K562 (cell line): ENCODE results near the gene CLCN4. TPM values are rescaled to one million over a fixed set of nuclear protein-coding genes. Genes with fewer than 3 reads are reported as not detected.

Experiments used
- ATAC-seq: fragments of 200-7000 bp; cut with Tn5 transposase; 3 replicates; pipeline ENCODE4 v1.9.1; 2020; ENCODE audit warnings: moderate library complexity
- BruUV-seq: library from RNA; stranded (reverse); fragments of 400-500 nt; replicated peaks from 2 replicates; lab custom pipeline; 2021; lab: Mats Ljungman, UMichigan
- CTCF ChIA-PET: fragments of 300-600 bp; formaldehyde crosslinking; extraction: SDS; loops from one replicate; lab custom pipeline; 2021; ENCODE audit warnings: low intra/inter-chr PET ratio; lab: Yijun Ruan, JAX
- POLR2A ChIA-PET: fragments of 300-600, 350-650 bp; sonication (Branson Sonifier 250); formaldehyde crosslinking; extraction: SDS; loops from one replicate; lab custom pipeline; 2021; ENCODE audit warnings: antibody characterized with exemption, inconsistent platforms; lab: Yijun Ruan, JAX
- DNase-seq, 4 experiments: peaks; one replicate each; pipeline versions ENCODE4 v3.0.0 to v3.0.0-alpha.2; 2011 to 2018; ENCODE audit warnings: low spot score in 3 of 4, mixed read lengths in 3 of 4; ENCODE audit errors: extremely low read depth in 1 of 4
- FAIRE-seq: peaks from 2 replicates; lab custom pipeline; 2011; peaks lifted over from hg19 to GRCh38; lab: Jason Lieb, UNC
- H2AFZ ChIP-seq: 2 replicates; pipeline ENCODE4 v1.6.0; 2011; ENCODE audit warnings: low read depth, low read length, control low read depth, inconsistent platforms
- H3K27ac ChIP-seq: fragments of 200-600 bp; 3 replicates; pipeline ENCODE4 v1.8.0; 2011; ENCODE audit warnings: low read depth, mild to moderate bottlenecking, control low read depth, inconsistent platforms, low read length, moderate library complexity, mixed read lengths; ENCODE audit errors: extremely low read depth
- H3K27me3 ChIP-seq, 2 experiments: fragments of 300-600 bp in 1 of 2; 2 replicates in 1 of 2; 3 replicates in 1 of 2; pipeline versions ENCODE4 v1.6.0 to v1.8.0; 2011; ENCODE audit warnings: inconsistent platforms in 2 of 2, low read length in 2 of 2, mild to moderate bottlenecking in 1 of 2, mixed read lengths in 1 of 2, moderate library complexity in 1 of 2; ENCODE audit not compliant: control insufficient read depth in 2 of 2, insufficient read depth in 2 of 2
- H3K36me3 ChIP-seq: fragments of 300-600 bp; 3 replicates; pipeline ENCODE4 v1.8.0; 2011; ENCODE audit warnings: mild to moderate bottlenecking, low read length, inconsistent platforms; ENCODE audit not compliant: control insufficient read depth, insufficient read depth
- H3K4me1 ChIP-seq, 2 experiments: fragments of 200-600 bp in 1 of 2; replicated peaks in 1 of 2; 2 replicates in 1 of 2; 3 replicates in 1 of 2; pipeline versions ENCODE4 v1.5.1 to v1.8.0; 2011; ENCODE audit warnings: inconsistent platforms in 2 of 2, low read length in 2 of 2, mild to moderate bottlenecking in 1 of 2, mixed read lengths in 1 of 2, moderate library complexity in 1 of 2; ENCODE audit not compliant: control insufficient read depth in 2 of 2, insufficient read depth in 2 of 2
- H3K4me2 ChIP-seq: 2 replicates; pipeline ENCODE4 v1.6.1; 2011; ENCODE audit warnings: low read length, control low read depth, inconsistent platforms, mixed read lengths; ENCODE audit not compliant: insufficient read depth
- H3K4me3 ChIP-seq: fragments of 200-600 bp; sonication (generic), shearing (Covaris generic); 2 replicates; pipeline ENCODE4 v1.5.1; 2016; ENCODE audit warnings: control low read depth, inconsistent platforms
- H3K79me2 ChIP-seq: fragments of 200-600 bp; 3 replicates; pipeline ENCODE4 v1.8.0; 2011; ENCODE audit warnings: low read length, inconsistent platforms; ENCODE audit not compliant: control insufficient read depth, insufficient read depth
- H3K9ac ChIP-seq, 2 experiments: 2 replicates each; pipeline versions ENCODE4 v1.6.0 to v1.6.1; 2011; ENCODE audit warnings: low read depth in 2 of 2, low read length in 2 of 2, control low read depth in 1 of 2, inconsistent platforms in 1 of 2, mild to moderate bottlenecking in 1 of 2, mixed read lengths in 1 of 2; ENCODE audit not compliant: insufficient read depth in 1 of 2
- H3K9me1 ChIP-seq: one replicate; pipeline ENCODE4 v1.6.0; 2011; ENCODE audit warnings: inconsistent platforms, mild to moderate bottlenecking, low read length, moderate library complexity; ENCODE audit not compliant: control insufficient read depth, insufficient read depth
- H3K9me3 ChIP-seq: replicated peaks from 2 replicates; pipeline ENCODE4 v1.5.1; 2011; ENCODE audit warnings: low read depth, low read length, inconsistent platforms; ENCODE audit not compliant: control insufficient read depth, insufficient read depth
- H4K20me1 ChIP-seq: replicated peaks from 2 replicates; pipeline ENCODE4 v1.6.1; 2011; ENCODE audit warnings: low read length, inconsistent platforms, mixed read lengths; ENCODE audit not compliant: control insufficient read depth, insufficient read depth
- ARID1B ChIP-seq: fragments of 450-650 bp; IDR thresholded peaks from 2 replicates; pipeline ENCODE4 v1.6.1; 2016; ENCODE audit warnings: antibody characterized with exemption, mild to moderate bottlenecking, inconsistent platforms
- ARNT ChIP-seq, 2 experiments: fragments of 450-650 bp; IDR thresholded peaks; 2 replicates each; pipeline ENCODE4 v1.6.1; 2016; ENCODE audit warnings: mild to moderate bottlenecking in 1 of 2
- ATF1 ChIP-seq, 2 experiments: fragments of 450-650 bp in 1 of 2; IDR thresholded peaks; 2 replicates each; pipeline ENCODE4 v1.6.1; 2016; ENCODE audit warnings: missing compliant biosample characterization in 1 of 2, missing genetic modification characterization in 1 of 2
- ETS2 ChIP-seq: IDR thresholded peaks from 2 replicates; pipeline ENCODE4 v1.6.1; 2016; ENCODE audit warnings: borderline replicate concordance, missing genetic modification characterization, mild to moderate bottlenecking, moderate library complexity, missing compliant biosample characterization; ENCODE audit not compliant: poor library complexity, severe bottlenecking
- FOSL1 ChIP-seq: fragments of 200-800 bp; sonication (Bioruptor generic); conservative IDR thresholded peaks from 2 replicates; pipeline ENCODE4 v1.6.1; 2016; ENCODE audit warnings: missing genetic modification characterization, missing compliant biosample characterization
- FOXP1 ChIP-seq: sonication (generic); formaldehyde crosslinking; IDR thresholded peaks from 2 replicates; pipeline ENCODE4 v1.8.0; 2022; ENCODE audit warnings: mild to moderate bottlenecking, missing genetic modification reagents
- HDAC3 ChIP-seq: fragments of 450-650 bp; IDR thresholded peaks from 2 replicates; pipeline ENCODE4 v1.6.1; 2018; ENCODE audit warnings: borderline replicate concordance, mild to moderate bottlenecking, moderate library complexity; ENCODE audit not compliant: partially characterized antibody
- HNRNPLL ChIP-seq: fragments of 200-400 bp; formaldehyde crosslinking; IDR thresholded peaks from 2 replicates; pipeline ENCODE4 v1.6.1; 2017; ENCODE audit warnings: low read length, low read depth, mild to moderate bottlenecking; ENCODE audit not compliant: poor library complexity, severe bottlenecking
- KDM4B ChIP-seq, 2 experiments: fragments of 450-650 bp in 1 of 2; sonication (generic) in 1 of 2; IDR thresholded peaks; 2 replicates each; pipeline ENCODE4 v1.6.1; 2016 to 2017; ENCODE audit warnings: borderline replicate concordance in 2 of 2, antibody characterized with exemption in 1 of 2, low read depth in 1 of 2, mild to moderate bottlenecking in 1 of 2
- MEF2D ChIP-seq: conservative IDR thresholded peaks from 2 replicates; pipeline ENCODE4 v1.6.1; 2016; ENCODE audit warnings: low read depth, missing genetic modification characterization, missing compliant biosample characterization
- MYNN ChIP-seq, 2 experiments: sonication (generic); formaldehyde crosslinking in 1 of 2; IDR thresholded peaks; 2 replicates each; pipeline versions ENCODE4 v1.5.0 to v1.6.1; 2016 to 2020; ENCODE audit warnings: antibody characterized with exemption in 1 of 2, missing genetic modification reagents in 1 of 2
- TRIM28 ChIP-seq: fragments of 450-650 bp; IDR thresholded peaks from 2 replicates; pipeline ENCODE4 v1.6.1; 2017
- ZNF140 ChIP-seq: fragments of 250-450 bp; sonication (Bioruptor Pico); IDR thresholded peaks from 2 replicates; pipeline ENCODE4 v1.8.0; 2021; ENCODE audit warnings: moderate library complexity, mild to moderate bottlenecking, inconsistent platforms
- ZNF384 ChIP-seq: IDR thresholded peaks from 2 replicates; pipeline ENCODE4 v1.6.1; 2012; ENCODE audit warnings: low read depth, low read length, improper control_type of control experiment
- ZNF436 ChIP-seq: fragments of 250-450, 450-650 bp; sonication (Bioruptor Pico); formaldehyde crosslinking; IDR thresholded peaks from 2 replicates; pipeline ENCODE4 v1.7.0; 2020; ENCODE audit warnings: mild to moderate bottlenecking
- WGBS: fragments of 100-300 bp; shearing (Covaris generic); methylation state at CpG from one replicate; pipeline ENCODE4 v1.1.6; 2016; ENCODE audit warnings: low coverage, mixed read lengths; ENCODE audit not compliant: insufficient coverage; ENCODE audit errors: missing lambda C conversion rate; 5-methylcytosine and 5-hydroxymethylcytosine counted together
- in situ Hi-C: fragments of 300-500 bp; cut with MboI; formaldehyde crosslinking; loops from 4 replicates; pipeline ENCODE4 v1.15.0; 2018; ENCODE audit warnings: inconsistent platforms, mixed read lengths
- intact Hi-C: fragments of 100-400 bp; cut with micrococcal nuclease; formaldehyde crosslinking; loops from 2 replicates; pipeline ENCODE4 v1.14.2; 2022
- polyA plus RNA-seq, 8 experiments: library from polyadenylated mRNA; depleted of rRNA in 4 of 8; stranded (reverse) in 5 of 8; unstranded in 3 of 8; fragments of >200 nt; fragmentation: Nextera tagmentation in 2 of 8; fragmentation: Illumina TruSeq in 1 of 8; extraction: Ambion mirVana in 2 of 8; extraction: Trizol in 1 of 8; gene quantifications; 2 replicates each; pipeline versions ENCODE4 v1.2.1 to v1.2.3, GENCODE V29; 2011 to 2014; ENCODE audit warnings: inconsistent platforms in 1 of 8, missing spikeins in 1 of 8
- total RNA-seq, 7 experiments: library from RNA; depleted of rRNA in 6 of 7; stranded (reverse); fragments of >200 nt in 6 of 7; fragmentation: Illumina TruSeq in 2 of 7; extraction: Trizol in 2 of 7; gene quantifications; 2 replicates each; pipeline versions ENCODE4 v1.2.1 to v1.2.3, GENCODE V29; 2011 to 2021; ENCODE audit warnings: low replicate concordance in 1 of 7
- TF ChIP-seq, protein P1 (sequence below): fragments of 450-650 bp; formaldehyde crosslinking; IDR thresholded peaks from 2 replicates; pipeline ENCODE4 v1.4.0; 2020; ENCODE audit warnings: mild to moderate bottlenecking, mixed read lengths
- TF ChIP-seq, protein P2 (sequence below): sonication (generic); formaldehyde crosslinking; IDR thresholded peaks from 2 replicates; pipeline ENCODE4 v1.5.0; 2020; ENCODE audit warnings: missing genetic modification reagents

Gene CLCN4
- total and polyA plus RNA-seq, 9 of the 15 experiments (the other 6 are each of a cell fraction or from before 2014, with no cell fraction given): 0.03 to 0.24 (median 0.10) TPM; not detected in 1

DNA sequence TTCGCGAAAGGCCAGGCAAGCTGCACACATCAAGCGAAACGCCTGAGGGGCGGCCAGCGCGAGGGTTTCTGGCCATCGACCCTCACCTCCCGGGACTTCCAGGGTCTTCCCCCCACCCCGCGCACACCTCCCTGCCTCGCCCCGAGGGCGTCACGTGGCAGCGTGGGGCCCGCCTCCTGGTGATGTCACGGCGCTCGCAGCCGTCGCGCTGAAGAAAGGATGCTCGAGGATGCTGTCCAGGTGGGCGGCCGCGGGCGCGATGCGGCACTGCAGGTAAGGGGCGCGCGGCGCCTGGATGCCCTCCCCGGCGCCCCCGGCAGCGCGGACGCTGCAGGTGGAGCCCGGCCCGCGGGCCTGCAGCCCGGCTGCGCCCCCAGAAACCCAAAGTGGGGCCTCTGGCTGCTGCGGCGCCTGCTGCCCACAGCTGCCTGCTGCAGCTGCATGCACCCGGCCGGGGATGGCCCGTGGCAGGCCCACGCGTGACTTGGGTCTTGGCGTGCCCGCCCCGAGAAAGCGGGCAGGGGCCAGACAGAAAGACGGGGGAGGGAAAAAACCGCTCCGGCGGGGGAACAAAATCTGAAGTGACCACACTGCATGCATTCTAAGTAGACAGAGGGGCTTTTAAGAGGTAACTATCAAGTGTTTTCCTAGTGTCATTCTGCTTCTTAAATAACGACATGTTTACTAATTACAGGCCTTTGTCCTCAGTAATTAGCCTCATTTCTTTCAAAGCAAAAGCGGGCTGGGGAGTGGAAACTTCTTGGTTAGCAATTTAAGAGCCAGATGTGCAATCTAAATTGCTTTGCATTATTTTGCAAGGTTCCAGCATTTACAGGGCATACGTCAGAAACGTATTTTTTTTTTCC, 1.7 kb downstream of the CLCN4 start:
- 41% methylated on average over 26 of the region's 64 CpGs for WGBS
- Histone ChIP-seq H3K9me1 (no peaks in the 10 kb centered on the region), H3K36me3 (no peaks in the 10 kb centered on the region), H3K9ac (0 out of 4 replicates have a peak overlapping the region, but pooled peaks of 1 of the 2 experiments have one; percentile 22), H3K79me2 (no peaks in the 10 kb centered on the region), H2AFZ (no peak overlapping the region), H3K27me3 (no peaks in the 10 kb centered on the region), H4K20me1 (no peaks in the 10 kb centered on the region), H3K9me3 (no peaks in the 10 kb centered on the region), H3K4me3 (no peak overlapping the region), H3K4me1 (peaks cover 13 to 19% of the 10 kb centered on the region in 2 experiments; a peak in 4 of 5 replicates), H3K4me2 (no peak overlapping the region; the same call in 1 of the 2 replicates), H3K27ac (peak overlapping the region; percentile 48; the same call in 2 of the 3 replicates)
- ATAC-seq: no peak; the same call in 2 of the 3 replicates
- intact Hi-C loops: loop anchor here (2.0 kb wide), 1 partner anchor 20 kb away; no protein-coding TSS in a partner anchor
- no peak for DNase-seq
- CTCF ChIA-PET: interaction anchor here (1.0 kb wide), 1 partner anchor 39 kb away, joined by 3 read pairs; no protein-coding TSS in a partner anchor
- no TSS peak for BruUV-seq
- FAIRE-seq: no peak
- POLR2A ChIA-PET: interaction anchor here (0.5 to 0.7 kb wide), 2 partner anchors 9 to 23 kb away, joined by 3 to 4 read pairs; no protein-coding TSS in a partner anchor
- in situ Hi-C loops: no loop called here
- TF ChIP-seq ZNF140 (CRISPR knock-in tag): no peak
- no peak for TF ChIP-seq ETS2 (tag)
- TF ChIP-seq, protein P1, sequence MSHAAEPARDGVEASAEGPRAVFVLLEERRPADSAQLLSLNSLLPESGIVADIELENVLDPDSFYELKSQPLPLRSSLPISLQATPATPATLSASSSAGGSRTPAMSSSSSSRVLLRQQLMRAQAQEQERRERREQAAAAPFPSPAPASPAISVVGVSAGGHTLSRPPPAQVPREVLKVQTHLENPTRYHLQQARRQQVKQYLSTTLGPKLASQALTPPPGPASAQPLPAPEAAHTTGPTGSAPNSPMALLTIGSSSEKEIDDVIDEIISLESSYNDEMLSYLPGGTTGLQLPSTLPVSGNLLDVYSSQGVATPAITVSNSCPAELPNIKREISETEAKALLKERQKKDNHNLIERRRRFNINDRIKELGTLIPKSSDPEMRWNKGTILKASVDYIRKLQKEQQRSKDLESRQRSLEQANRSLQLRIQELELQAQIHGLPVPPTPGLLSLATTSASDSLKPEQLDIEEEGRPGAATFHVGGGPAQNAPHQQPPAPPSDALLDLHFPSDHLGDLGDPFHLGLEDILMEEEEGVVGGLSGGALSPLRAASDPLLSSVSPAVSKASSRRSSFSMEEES: no peak
- 0 out of 2 replicates have a peak, but pooled peaks have one; percentile 16 for TF ChIP-seq FOSL1 (tag)
- TF ChIP-seq ZNF436 (CRISPR knock-in tag): no peak
- TF ChIP-seq ATF1 (CRISPR knock-in tag; IDR thresholded peaks at IDR 0.05): no peak
- peak; percentile 63; the same call in 1 of the 2 replicates for TF ChIP-seq ATF1 (tag; IDR thresholded peaks at IDR 0.05)
- 0 out of 4 replicates have a peak, but pooled peaks of 1 of the 2 experiments have one; percentile 40 for TF ChIP-seq ARNT (IDR thresholded peaks at IDR 0.05)
- no peak for TF ChIP-seq MEF2D
- peak; percentile 81 for TF ChIP-seq MYNN (IDR thresholded peaks at IDR 0.05)
- no peak for TF ChIP-seq MYNN (CRISPR knock-in tag; IDR thresholded peaks at IDR 0.05)
- no peak for TF ChIP-seq FOXP1 (CRISPR knock-in tag)
- peak; percentile 74; the same call in 1 of the 2 replicates for TF ChIP-seq ZNF384
- peak; percentile 37 for TF ChIP-seq HNRNPLL
- TF ChIP-seq KDM4B (IDR thresholded peaks at IDR 0.05; ENCODE audit: borderline replicate concordance in 2 of 2, low read depth in 1 of 2): no peak
- no peak for TF ChIP-seq HDAC3
- TF ChIP-seq ARID1B: no peak
- TF ChIP-seq TRIM28: no peak
- TF ChIP-seq, protein P2, sequence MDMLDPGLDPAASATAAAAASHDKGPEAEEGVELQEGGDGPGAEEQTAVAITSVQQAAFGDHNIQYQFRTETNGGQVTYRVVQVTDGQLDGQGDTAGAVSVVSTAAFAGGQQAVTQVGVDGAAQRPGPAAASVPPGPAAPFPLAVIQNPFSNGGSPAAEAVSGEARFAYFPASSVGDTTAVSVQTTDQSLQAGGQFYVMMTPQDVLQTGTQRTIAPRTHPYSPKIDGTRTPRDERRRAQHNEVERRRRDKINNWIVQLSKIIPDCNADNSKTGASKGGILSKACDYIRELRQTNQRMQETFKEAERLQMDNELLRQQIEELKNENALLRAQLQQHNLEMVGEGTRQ (CRISPR knock-in tag): 0 out of 2 replicates have a peak, but pooled peaks have one; percentile 19
